Testis (tissue), 3 donors: Measurements from ENCODE around the gene CYTH4. TPM values are rescaled to one million over a fixed set of nuclear protein-coding genes. Genes with fewer than 3 reads are reported as not detected.
A peak's percentile ranks its signal among the peaks of the same experiment; 100 is the strongest.

ENCODE experiments used
- DNase-seq: peaks from one replicate; pipeline ENCODE4 v3.0.0-alpha.2; 2019
- H3K27ac ChIP-seq, 2 donors: fragments of 200-600 bp; sonication (generic); one replicate each; pipeline ENCODE4 v1.5.1; 2019
- H3K27me3 ChIP-seq: fragments of 200-600 bp; sonication (generic); one replicate; pipeline ENCODE4 v1.5.1; 2019
- H3K36me3 ChIP-seq: fragments of 200-600 bp; sonication (generic); one replicate; pipeline ENCODE4 v1.5.1; 2017; ENCODE audit warnings: low read depth; ENCODE audit errors: missing control alignments
- H3K4me1 ChIP-seq: fragments of 200-600 bp; sonication (generic); one replicate; pipeline ENCODE4 v1.5.1; 2019
- H3K4me3 ChIP-seq, 2 donors: fragments of 200-600 bp; sonication (generic); one replicate each; pipeline ENCODE4 v1.5.1; 2017 to 2019
- H3K9me3 ChIP-seq: fragments of 200-600 bp; sonication (generic); one replicate; pipeline ENCODE4 v1.5.1; 2017
- CTCF ChIP-seq, 3 experiments: fragments of 450-650 bp in 2 of 3; fragments of 200-600 bp in 1 of 3; sonication (generic) in 1 of 3; IDR thresholded peaks; one replicate each; pipeline ENCODE4 v1.5.1; 2016 to 2019; ENCODE audit warnings: antibody characterized with exemption in 3 of 3, mild to moderate bottlenecking in 2 of 3, moderate library complexity in 1 of 3
- POLR2A ChIP-seq: fragments of 450-650 bp; IDR thresholded peaks from one replicate; pipeline ENCODE4 v1.6.1; 2017; ENCODE audit warnings: antibody characterized with exemption, mild to moderate bottlenecking, moderate library complexity
- WGBS, 2 donors: methylation state at CpG; one replicate each; pipeline ENCODE4 v1.1.5; 2018; 5-methylcytosine and 5-hydroxymethylcytosine counted together
- intact Hi-C: fragments of 100-400 bp; cut with DNase I; formaldehyde crosslinking; loops from one replicate; pipeline ENCODE4 v1.15.1; 2023; ENCODE audit warnings: low total_unique reads
- polyA plus RNA-seq: library from polyadenylated mRNA; stranded (reverse); fragments of 350-450 nt; fragmentation: Illumina TruSeq; extraction: RNeasy Lipid Tissue Mini Kit (QIAGEN cat#74804); gene quantifications from one replicate; pipeline ENCODE4 v1.2.3, GENCODE V29; 2014; ENCODE audit warnings: low read depth, low replicate concordance; ENCODE audit not compliant: insufficient read depth
- total RNA-seq, 2 donors: library from RNA; depleted of rRNA; stranded (reverse); fragments of >200 nt; gene quantifications; one replicate each; pipeline ENCODE4 v1.2.3, GENCODE V29; 2016

CYTH4 gene
- total and polyA plus RNA-seq, 3 donors from 2014 or later = 2.7 to 7.2 (median 6.8) TPM

- intact Hi-C loops = no loop called here
- H3K27me3 ChIP-seq = no peaks in the 10 kb centered on the region
- TF ChIP-seq CTCF (IDR thresholded peaks at IDR 0.05) = peak in 2 of 3 experiments; percentile 33 to 47
- TF ChIP-seq POLR2A = no peak
- no peak overlapping the region for H3K4me3 ChIP-seq
- H3K27ac ChIP-seq = no peak overlapping the region
- no peaks in the 10 kb centered on the region for H3K9me3 ChIP-seq
- no peaks in the 10 kb centered on the region for H3K4me1 ChIP-seq
- peak; percentile 57 for DNase-seq
- H3K36me3 ChIP-seq = no peaks in the 10 kb centered on the region
- 4 to 7% methylated on average over 23 of the region's 23 CpGs for WGBS, 2 donors
These were observed 22.7 kb upstream of the CYTH4 start for GRCh38 chr22:37259540-37260029.

GRCh38 chr22:37260155-37260795 is 22.0 kb upstream of the CYTH4 start:
- Histone ChIP-seq H3K36me3 (no peaks in the 10 kb centered on the region), H3K27ac (no peak overlapping the region), H3K9me3 (no peaks in the 10 kb centered on the region), H3K4me1 (no peaks in the 10 kb centered on the region), H3K4me3 (no peak overlapping the region), H3K27me3 (no peaks in the 10 kb centered on the region)
- 33 to 34% methylated on average over 15 of the region's 15 CpGs for WGBS, 2 donors
- TF ChIP-seq POLR2A (no peak), CTCF (IDR thresholded peaks at IDR 0.05) (no peak)
- intact Hi-C loops = no loop called here
- no peak for DNase-seq

GRCh38 chr22:37260901-37261336 is 21.4 kb upstream of the CYTH4 start:
- intact Hi-C loops = no loop called here
- DNase-seq = peak; percentile 81
- Histone ChIP-seq H3K4me1 (no peaks in the 10 kb centered on the region), H3K27me3 (no peaks in the 10 kb centered on the region), H3K4me3 (no peak overlapping the region), H3K9me3 (no peaks in the 10 kb centered on the region), H3K36me3 (no peaks in the 10 kb centered on the region), H3K27ac (no peak overlapping the region)
- TF ChIP-seq POLR2A = no peak
- peak; percentile 68 to 93 (median 88) for TF ChIP-seq CTCF (IDR thresholded peaks at IDR 0.05)
- 19 to 20% methylated on average over 14 of the region's 14 CpGs for WGBS, 2 donors

GRCh38 chr22:37262346-37262745 is 20.0 kb upstream of the CYTH4 start:
- Histone ChIP-seq H3K9me3 (no peaks in the 10 kb centered on the region), H3K27me3 (no peaks in the 10 kb centered on the region), H3K27ac (no peak overlapping the region), H3K4me1 (no peaks in the 10 kb centered on the region), H3K36me3 (no peaks in the 10 kb centered on the region), H3K4me3 (no peak overlapping the region)
- no peak for DNase-seq
- TF ChIP-seq CTCF (IDR thresholded peaks at IDR 0.05) (no peak), POLR2A (no peak)
- 81 to 85% methylated on average over 5 of the region's 5 CpGs for WGBS, 2 donors
- intact Hi-C loops = no loop called here
